ENCODE data around the gene WDR86.
A peak's percentile ranks its signal among the peaks of the same experiment; 100 is the strongest.

The WDR86 gene

DNA sequence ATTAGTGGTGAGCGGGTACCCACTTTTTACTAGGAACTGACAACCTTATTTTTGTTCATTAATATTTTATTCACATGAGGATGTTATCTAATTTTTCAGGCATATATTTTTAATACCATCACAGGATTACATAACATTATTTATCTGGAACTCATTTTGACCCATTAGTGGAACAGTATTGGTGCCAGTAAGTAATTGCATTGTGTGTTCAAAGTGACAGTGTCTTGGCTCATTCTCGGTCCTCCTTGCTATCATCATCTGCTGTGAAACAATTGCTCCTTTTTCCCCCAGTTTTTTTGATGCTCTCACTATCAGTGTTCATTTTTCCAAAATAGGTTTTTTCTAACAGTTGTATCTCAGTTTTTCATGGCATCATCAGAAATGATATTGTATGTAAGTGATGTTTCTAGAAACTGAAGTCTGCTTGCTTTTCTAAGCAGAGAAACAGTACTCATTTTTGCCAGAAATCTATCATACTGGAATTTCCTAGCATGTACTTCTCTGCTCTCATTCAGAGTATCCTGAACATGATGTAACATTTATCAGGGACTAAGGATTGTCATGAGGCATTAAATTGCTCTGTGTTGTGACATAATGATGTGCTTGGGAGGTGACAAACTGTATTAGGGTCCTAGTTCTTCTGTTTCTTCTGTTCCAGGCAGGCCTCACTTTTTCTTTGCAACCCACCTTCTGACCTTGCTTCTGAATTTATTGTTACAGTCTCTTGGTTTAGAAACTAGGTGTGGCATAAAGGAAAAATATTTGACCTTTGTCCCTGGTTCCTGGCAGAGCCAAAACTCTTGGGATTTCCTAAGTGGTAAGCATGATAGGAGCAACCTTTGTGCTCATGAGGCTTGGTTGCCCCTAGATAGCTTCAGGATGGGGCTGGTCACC, 64.0 kb downstream of the WDR86 start:
- DNase-seq = no peak

GRCh38 chr7:151343516-151343915, 66.3 kb downstream of the WDR86 start:
- no peak for DNase-seq

- no peak for DNase-seq
Observed at GRCh38 chr7:151342811-151343210, 67.0 kb downstream of the WDR86 start.

DNA sequence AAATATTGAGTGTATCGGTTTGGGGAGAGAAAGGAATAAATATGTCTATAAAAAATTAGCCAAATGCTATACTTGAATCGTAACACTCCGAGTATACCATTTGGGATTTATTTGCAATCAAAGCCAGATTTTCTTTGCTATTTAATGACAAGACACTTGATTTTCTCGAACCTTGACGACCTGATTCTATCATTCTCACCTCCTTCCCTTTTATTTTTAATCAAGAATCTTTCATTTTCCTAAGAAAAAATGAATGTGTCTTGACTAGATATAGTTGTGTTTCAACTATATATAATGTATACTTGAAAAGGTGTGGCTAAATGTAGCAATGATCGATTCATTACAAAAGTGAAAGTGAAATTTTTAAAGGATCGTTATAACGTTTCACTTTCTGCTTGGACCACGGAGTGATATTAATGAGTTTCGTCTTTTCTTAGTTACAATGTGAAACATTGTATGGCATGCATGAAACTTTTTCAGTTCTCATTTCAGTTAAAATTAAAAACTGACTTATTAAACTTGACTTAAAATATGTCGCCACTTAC, 67.7 kb downstream of the WDR86 start:
- DNase-seq = no peak

DNA sequence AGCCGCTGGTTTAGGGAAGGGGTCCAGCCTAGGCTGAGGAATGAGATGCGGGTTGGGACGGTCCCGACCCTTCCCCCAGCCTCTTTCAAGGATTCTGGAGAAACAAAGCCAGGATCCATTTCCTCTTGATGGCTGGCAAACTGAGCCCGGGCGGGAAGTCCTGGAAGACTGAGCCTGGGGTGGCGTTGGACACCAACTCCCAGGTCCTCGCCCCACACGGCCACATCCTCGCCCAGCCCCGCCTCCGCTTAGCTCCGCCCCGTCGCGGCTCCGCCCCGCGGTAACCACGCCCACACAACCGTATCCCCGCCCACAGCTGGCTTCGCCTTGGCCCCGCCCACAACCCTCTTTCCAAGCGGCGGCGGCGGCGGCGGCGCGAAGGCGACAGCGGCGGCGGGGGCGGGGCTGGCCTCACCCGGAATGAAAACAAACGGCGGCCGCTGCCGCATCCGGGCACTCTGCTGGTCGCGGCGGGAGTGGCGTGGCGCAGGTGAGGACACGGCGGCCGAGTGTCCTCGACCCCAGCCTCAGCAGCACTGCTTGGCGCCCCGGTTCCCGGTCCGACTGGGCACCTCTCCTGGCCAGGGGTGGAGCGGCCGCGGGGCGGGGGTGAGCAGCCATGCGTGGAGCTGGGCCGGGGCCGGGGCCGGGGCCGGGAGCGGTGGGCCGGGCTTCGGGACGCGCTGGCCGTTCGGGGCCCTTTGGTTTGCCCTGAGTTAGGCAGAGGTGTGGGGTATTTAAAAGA, 68.3 kb downstream of the WDR86 start, which contains the start of gene NUB1:
Gene NUB1, plus strand, starts transcription at position 456 of the 745 bp plus-strand sequence. CDS start 3,538 bp downstream, outside the sequence.
- peak; percentile 77 for DNase-seq

- DNase-seq = no peak
Observed at GRCh38 chr7:151340794-151341356, 69.0 kb downstream of the WDR86 start.

- DNase-seq = no peak
Observed at GRCh38 chr7:151339651-151340382, 70.0 kb downstream of the WDR86 start.

- DNase-seq = no peak
Observed at GRCh38 chr7:151338809-151339208, 71.0 kb downstream of the WDR86 start.

GRCh38 chr7:151337346-151337745, 72.5 kb downstream of the WDR86 start:
- no peak for DNase-seq

DNA sequence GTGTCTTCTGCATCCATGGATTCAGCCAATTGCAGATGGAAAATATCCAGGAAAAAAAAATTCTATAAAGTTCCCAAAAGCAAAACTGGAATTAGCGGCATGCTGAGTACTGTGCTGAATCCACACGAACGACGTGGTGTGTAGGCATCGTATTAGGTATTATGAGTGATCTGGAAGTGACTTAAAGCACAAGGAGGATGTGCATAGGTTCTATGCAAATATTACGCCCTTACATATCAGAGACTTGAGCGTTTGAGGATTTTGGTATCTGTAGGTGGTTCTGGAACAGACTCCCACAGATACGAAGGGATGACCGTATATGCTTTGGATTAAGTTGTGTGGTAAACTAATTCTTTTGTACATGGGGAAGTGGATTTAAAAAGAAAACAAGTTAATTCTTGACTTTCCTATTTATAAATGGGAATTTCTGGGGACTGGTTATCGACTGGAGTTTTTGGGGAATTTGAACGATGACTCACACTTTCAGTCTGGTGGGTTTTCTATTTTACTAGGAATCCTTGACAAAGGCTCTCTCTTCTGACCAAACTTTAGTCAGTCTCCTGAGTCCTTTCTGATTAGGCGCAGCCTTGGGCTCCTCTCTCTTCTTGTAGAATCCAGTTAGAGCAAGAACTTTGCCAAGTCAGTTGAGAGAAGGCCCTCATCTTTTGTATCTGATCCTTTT, 73.7 kb downstream of the WDR86 start:
- no peak for DNase-seq

- no peak for DNase-seq
Observed at GRCh38 chr7:151334628-151335027, 75.2 kb downstream of the WDR86 start.
